Measurements from ENCODE around the gene HCFC1R1. TPM values are rescaled to one million over a fixed set of nuclear protein-coding genes. Genes with fewer than 3 reads are reported as not detected.

The HCFC1R1 gene
- total and polyA plus RNA-seq, 2 experiments from 2014 or later, result 30.2 to 192 TPM

- Histone ChIP-seq H3K27me3 (ENCODE audit: insufficient read depth) (peaks cover 39% of the 10 kb centered on the region), H3K79me2 (replicated peaks; ENCODE audit: insufficient read depth) (peaks cover 5% of the 10 kb centered on the region), H2AFZ (peak within 1 kb of the TSS; percentile 78), H3K27ac (ENCODE audit: low read depth) (0 out of 2 replicates have a peak within 1 kb of the TSS, but pooled peaks have one; percentile 32), H3K4me1 (ENCODE audit: insufficient read depth) (peaks cover 17% of the 10 kb centered on the region; the same call in 1 of the 2 replicates), H4K20me1 (replicated peaks; ENCODE audit: insufficient read depth) (peaks cover 9% of the 10 kb centered on the region), H3K4me3 (peak within 1 kb of the TSS; percentile 94), H3K4me2 (peak within 1 kb of the TSS; percentile 96), H3K36me3 (ENCODE audit: insufficient read depth) (no peaks in the 10 kb centered on the region), H3F3A (replicated peaks; ENCODE audit: low read depth) (peaks cover 17% of the 10 kb centered on the region), H3K9me2 (ENCODE audit: insufficient read depth) (no peaks in the 10 kb centered on the region)
- peaks cover 15% of the 10 kb centered on the region for H3K4me1 Mint-ChIP-seq
- H3K27me3 Mint-ChIP-seq (ENCODE audit: insufficient read depth, low read depth, poor library complexity), result peaks cover 29% of the 10 kb centered on the region
- ATAC-seq (peak; percentile 58), DNase-seq (ENCODE audit: low spot score) (peak; percentile 71)
- TF ChIP-seq REST (IDR thresholded peaks at IDR 0.05; ENCODE audit: unreplicated experiment) (no peak), JUNB (IDR thresholded peaks at IDR 0.05; ENCODE audit: unreplicated experiment) (no peak), NANOG (IDR thresholded peaks at IDR 0.05; ENCODE audit: borderline replicate concordance) (no peak), ETS1 (IDR thresholded peaks at IDR 0.05) (peak; percentile 34; the same call in 1 of the 2 replicates), POLR2AphosphoS5 (IDR thresholded peaks at IDR 0.05; ENCODE audit: low read depth) (peak; percentile 60; the same call in 1 of the 2 replicates)
- peak within 1 kb of the TSS; percentile 84 for H3K4me3 Mint-ChIP-seq
- H3K27ac Mint-ChIP-seq, result peak within 1 kb of the TSS; percentile 85; the same call in 1 of the 2 replicates
- peaks cover 7% of the 10 kb centered on the region; the same call in 2 of the 3 replicates for H3K9me3 Mint-ChIP-seq
- peaks cover 31% of the 10 kb centered on the region for H3K36me3 Mint-ChIP-seq (ENCODE audit: low read depth)
Observed at GRCh38 chr16:3045758-3046640, 22.3 kb upstream of the HCFC1R1 start, which contains the start of gene MMP25. Gene MMP25, plus strand, starts transcription at chr16:3046561. Its CDS starts 357 bp downstream, at chr16:3046918.

- Histone ChIP-seq H3K4me2 (peak overlapping the region; percentile 96), H3K4me3 (peak overlapping the region; percentile 94), H3K36me3 (ENCODE audit: insufficient read depth) (no peaks in the 10 kb centered on the region), H3K27me3 (ENCODE audit: insufficient read depth) (peaks cover 34% of the 10 kb centered on the region), H3K9me2 (ENCODE audit: insufficient read depth) (no peaks in the 10 kb centered on the region), H3K79me2 (replicated peaks; ENCODE audit: insufficient read depth) (peaks cover 5% of the 10 kb centered on the region), H3F3A (replicated peaks; ENCODE audit: low read depth) (peaks cover 17% of the 10 kb centered on the region), H2AFZ (no peak overlapping the region), H3K27ac (ENCODE audit: low read depth) (no peak overlapping the region), H4K20me1 (replicated peaks; ENCODE audit: insufficient read depth) (peaks cover 4% of the 10 kb centered on the region), H3K4me1 (ENCODE audit: insufficient read depth) (peaks cover 17% of the 10 kb centered on the region; the same call in 1 of the 2 replicates)
- Mint-ChIP-seq H3K4me3 (peak overlapping the region; percentile 84), H3K4me1 (peaks cover 13% of the 10 kb centered on the region), H3K27ac (no peak overlapping the region), H3K9me3 (peaks cover 7% of the 10 kb centered on the region; the same call in 2 of the 3 replicates), H3K27me3 (ENCODE audit: insufficient read depth, low read depth, poor library complexity) (peaks cover 23% of the 10 kb centered on the region), H3K36me3 (ENCODE audit: low read depth) (peaks cover 23% of the 10 kb centered on the region)
- TF ChIP-seq CTCF (conservative IDR thresholded peaks at IDR 0.05; ENCODE audit: low read depth in 2 of 2) (no peak), CREB1 (CRISPR knock-in tag; IDR thresholded peaks at IDR 0.05; ENCODE audit: low read depth) (no peak), STAT1 (IDR thresholded peaks at IDR 0.05; ENCODE audit: unreplicated experiment) (no peak), NANOG (IDR thresholded peaks at IDR 0.05; ENCODE audit: borderline replicate concordance) (no peak), EZH2phosphoT487 (IDR thresholded peaks at IDR 0.05; ENCODE audit: unreplicated experiment) (no peak), ZNF114 (CRISPR knock-in tag; IDR thresholded peaks at IDR 0.05) (no peak)
- DNase-seq (ENCODE audit: low spot score) (no peak), ATAC-seq (no peak)
Observed at GRCh38 chr16:3044708-3045107, 21.0 kb upstream of the HCFC1R1 start.

All from GM23338 (cell line).